ENCODE measurements around the gene PHACTR4. TPM values are rescaled to one million over a fixed set of nuclear protein-coding genes. Genes with fewer than 3 reads are reported as not detected.

The PHACTR4 gene
- 10 to 100 TPM; 49.9 to 65.0 TPM for total RNA-seq
- polyA plus RNA-seq (2013, experiment 1 of 2) = 45.7 TPM
- polyA plus RNA-seq (2013, experiment 2 of 2) = 47.7 TPM
- long read RNA-seq, experiment 1, partial matches to known transcripts = 0 of 6 reads
- long read RNA-seq, experiment 1, other reads (novel, unspliced or antisense) = 6 of 6 reads
- long read RNA-seq, experiment 2, full-length matches to known transcripts = 2 of 26 reads
- long read RNA-seq, experiment 2, partial matches to known transcripts = 8 of 26 reads
- long read RNA-seq, experiment 2, other reads (novel, unspliced or antisense) = 16 of 26 reads
- long read RNA-seq, experiment 3, full-length matches to known transcripts = 3 of 30 reads
- long read RNA-seq, experiment 3, partial matches to known transcripts = 12 of 30 reads
- long read RNA-seq, experiment 3, other reads (novel, unspliced or antisense) = 15 of 30 reads
- long read RNA-seq, experiment 4, full-length matches to known transcripts = 1 of 17 reads
- long read RNA-seq, experiment 4, partial matches to known transcripts = 2 of 17 reads
- long read RNA-seq, experiment 4, other reads (novel, unspliced or antisense) = 14 of 17 reads

DNA sequence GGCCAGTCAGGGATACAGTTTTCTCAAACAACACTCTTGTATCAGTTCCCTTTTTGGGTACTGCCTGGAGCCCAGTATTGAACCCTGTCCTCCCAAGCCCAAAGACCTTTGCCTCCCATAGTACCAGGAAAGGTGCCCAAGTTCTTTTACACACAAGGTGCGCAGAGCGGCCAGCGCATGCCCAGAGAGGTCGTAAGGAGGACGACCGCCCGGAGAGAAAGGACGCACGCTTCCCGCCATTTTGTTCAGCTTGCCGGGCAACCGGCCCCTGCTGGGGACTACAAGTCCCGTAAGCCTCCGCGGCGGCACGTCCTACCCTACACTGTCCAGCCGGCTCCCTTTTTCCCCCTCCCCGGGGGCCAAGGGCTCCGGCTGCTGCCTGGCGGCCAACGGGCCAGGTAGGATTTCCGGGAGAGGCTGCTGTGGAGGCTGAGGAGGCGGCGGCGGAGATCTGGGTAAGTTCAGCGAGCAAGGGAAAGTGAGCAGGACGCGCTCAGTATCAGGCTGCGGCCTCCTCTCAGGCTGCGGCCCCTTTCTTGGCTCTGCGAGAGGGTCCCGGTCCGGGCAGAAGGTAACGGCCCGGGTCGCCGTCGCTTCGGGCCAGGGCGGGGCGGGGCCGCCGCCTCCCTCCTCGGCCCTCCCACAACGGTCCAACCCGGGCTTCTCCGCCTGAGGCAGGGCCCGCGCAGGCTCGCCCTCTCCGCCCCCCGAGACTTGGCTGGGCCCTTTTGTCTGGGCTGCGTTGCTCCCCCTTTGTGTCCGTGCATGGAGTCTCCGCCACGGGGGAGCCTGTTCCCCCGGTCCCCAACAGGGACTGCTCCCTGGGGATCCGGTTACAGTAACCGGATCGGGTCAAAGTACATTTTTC lies at the start of gene PHACTR4:
PHACTR4 (plus strand) TSS at position 370 of the 868 bp plus-strand sequence. CDS start 37,708 bp downstream, outside the sequence.
- Histone ChIP-seq H3K4me3 (ENCODE audit: low read length) (peak within 1 kb of the TSS; percentile 89), H3K27me3 (ENCODE audit: control insufficient read depth, insufficient read depth, low read length, poor library complexity, severe bottlenecking) (no peaks in the 10 kb centered on the region), H3K9me3 (ENCODE audit: control insufficient read depth, low read length) (no peaks in the 10 kb centered on the region), H3K27ac (ENCODE audit: low read depth, low read length) (peak within 1 kb of the TSS; percentile 96), H3K4me1 (ENCODE audit: control insufficient read depth, insufficient read depth, low read length) (no peaks in the 10 kb centered on the region), H3K9ac (ENCODE audit: extremely low read depth, low read length, poor library complexity, severe bottlenecking) (peak within 1 kb of the TSS; percentile 72), H3K36me3 (ENCODE audit: control insufficient read depth, insufficient read depth, low read length) (peaks cover 13% of the 10 kb centered on the region)
- Mint-ChIP-seq H3K27ac (peak within 1 kb of the TSS; percentile 96), H3K9me3 (no peaks in the 10 kb centered on the region), H3K36me3 (ENCODE audit: low read depth) (peaks cover 21% of the 10 kb centered on the region), H3K4me1 (peaks cover 19% of the 10 kb centered on the region), H3K27me3 (ENCODE audit: insufficient read depth) (no peaks in the 10 kb centered on the region), H3K4me3 (peak within 1 kb of the TSS; percentile 98)
- DNase-seq = peak; percentile 98
- 0 to 1% methylated on average over 17 to 61 of the region's 61 CpGs for WGBS, 2 experiments (ENCODE audit: insufficient coverage in 1 of 2, insufficient read length in 1 of 2)
- no peak for TF ChIP-seq CTCF (conservative IDR thresholded peaks at IDR 0.05)

- TF ChIP-seq CTCF (conservative IDR thresholded peaks at IDR 0.05) = no peak
- WGBS, 2 experiments (ENCODE audit: insufficient coverage in 1 of 2, insufficient read length in 1 of 2) = 82 to 96% methylated on average over 2 to 3 of the region's 3 CpGs
- Mint-ChIP-seq H3K27ac (no peak overlapping the region), H3K27me3 (ENCODE audit: insufficient read depth) (no peaks in the 10 kb centered on the region), H3K4me1 (peaks cover 6% of the 10 kb centered on the region), H3K9me3 (no peaks in the 10 kb centered on the region), H3K36me3 (ENCODE audit: low read depth) (no peaks in the 10 kb centered on the region), H3K4me3 (no peak overlapping the region)
- Histone ChIP-seq H3K27me3 (ENCODE audit: control insufficient read depth, insufficient read depth, low read length, poor library complexity, severe bottlenecking) (no peaks in the 10 kb centered on the region), H3K4me3 (ENCODE audit: low read length) (no peak overlapping the region), H3K9ac (ENCODE audit: extremely low read depth, low read length, poor library complexity, severe bottlenecking) (no peak overlapping the region), H3K27ac (ENCODE audit: low read depth, low read length) (no peak overlapping the region), H3K9me3 (ENCODE audit: control insufficient read depth, low read length) (no peaks in the 10 kb centered on the region), H3K36me3 (ENCODE audit: control insufficient read depth, insufficient read depth, low read length) (no peaks in the 10 kb centered on the region), H3K4me1 (ENCODE audit: control insufficient read depth, insufficient read depth, low read length) (no peaks in the 10 kb centered on the region)
- no peak for DNase-seq
These were observed 47.3 kb upstream of the PHACTR4 start for GRCh38 chr1:28322194-28322593.

DNA sequence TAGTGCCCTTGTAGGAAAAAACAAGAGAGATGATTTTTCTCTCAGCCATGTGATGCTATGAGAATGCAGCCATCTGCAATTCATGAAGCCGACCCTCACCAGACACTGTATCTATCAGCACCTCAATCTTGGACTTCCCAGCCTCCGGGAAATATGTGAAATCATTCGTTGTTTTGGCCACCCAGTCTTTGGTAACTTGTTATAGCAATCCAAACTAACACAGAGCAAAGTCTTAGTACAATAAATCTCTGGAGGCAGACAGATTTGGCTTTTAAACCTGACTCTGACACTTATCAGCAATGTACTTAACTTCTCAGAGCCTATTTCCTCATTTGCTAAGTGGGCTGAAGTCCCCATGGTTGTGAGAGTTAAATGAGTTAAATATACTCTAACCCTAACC lies 45.8 kb upstream of the PHACTR4 start:
- Histone ChIP-seq H3K27ac (ENCODE audit: low read depth, low read length) (no peak overlapping the region), H3K36me3 (ENCODE audit: control insufficient read depth, insufficient read depth, low read length) (no peaks in the 10 kb centered on the region), H3K4me3 (ENCODE audit: low read length) (no peak overlapping the region), H3K9me3 (ENCODE audit: control insufficient read depth, low read length) (no peaks in the 10 kb centered on the region), H3K27me3 (ENCODE audit: control insufficient read depth, insufficient read depth, low read length, poor library complexity, severe bottlenecking) (no peaks in the 10 kb centered on the region), H3K4me1 (ENCODE audit: control insufficient read depth, insufficient read depth, low read length) (no peaks in the 10 kb centered on the region), H3K9ac (ENCODE audit: extremely low read depth, low read length, poor library complexity, severe bottlenecking) (no peak overlapping the region)
- Mint-ChIP-seq H3K4me3 (no peak overlapping the region), H3K4me1 (peaks cover 6% of the 10 kb centered on the region), H3K9me3 (no peaks in the 10 kb centered on the region), H3K27me3 (ENCODE audit: insufficient read depth) (no peaks in the 10 kb centered on the region), H3K27ac (no peak overlapping the region), H3K36me3 (ENCODE audit: low read depth) (no peaks in the 10 kb centered on the region)
- DNase-seq = no peak
- TF ChIP-seq CTCF (conservative IDR thresholded peaks at IDR 0.05) = no peak
- WGBS, 2 experiments (ENCODE audit: insufficient coverage in 1 of 2, insufficient read length in 1 of 2) = 71 to 73% methylated on average over 3 of the region's 3 CpGs

Data from endodermal cell (in vitro differentiated cells).